Activated T-helper 2 cell treated with anti-CD3 and anti-CD28 coated beads, Interferon-gamma antibody, Interleukin-2, Interleukin-4, amounts not matched to agents 10 μg/mL and 5 μg/mL and 100 μg/mL, durations not matched to agents 14 hours and 24 hours and 36 hours (primary cell): ENCODE measurements around the gene MVB12A. TPM values are rescaled to one million over a fixed set of nuclear protein-coding genes. Genes with fewer than 3 reads are reported as not detected.

Source experiments
- DNase-seq: peaks from one replicate; pipeline ENCODE4 v3.0.0; 2021; ENCODE audit warnings: low spot score
- H3K27ac Mint-ChIP-seq: one replicate; pipeline ENCODE4 v1.8.0; 2021; ENCODE audit warnings: mixed read lengths
- H3K27me3 Mint-ChIP-seq: one replicate; pipeline ENCODE4 v1.8.0; 2021; ENCODE audit warnings: low read depth, mixed read lengths
- H3K36me3 Mint-ChIP-seq: one replicate; pipeline ENCODE4 v1.8.0; 2021; ENCODE audit warnings: low read depth, mixed read lengths
- H3K4me1 Mint-ChIP-seq: one replicate; pipeline ENCODE4 v1.8.0; 2021; ENCODE audit warnings: low read depth, mixed read lengths
- H3K4me3 Mint-ChIP-seq: one replicate; pipeline ENCODE4 v1.8.0; 2021; ENCODE audit warnings: low read depth, mild to moderate bottlenecking, moderate library complexity, mixed read lengths
- H3K9me3 Mint-ChIP-seq: one replicate; pipeline ENCODE4 v1.8.0; 2021; ENCODE audit warnings: mixed read lengths
- intact Hi-C: fragments of 100-400 bp; cut with micrococcal nuclease; formaldehyde crosslinking; loops from one replicate; pipeline ENCODE4 v1.15.1; 2023
- total RNA-seq: library from RNA; stranded (reverse); gene quantifications from 2 replicates; pipeline ENCODE4 v1.2.3, GENCODE V29; 2022

Gene MVB12A
- total RNA-seq = 41.1 and 43.2 TPM in 2 replicates

- H3K27me3 Mint-ChIP-seq = no peaks in the 10 kb centered on the region
- peak within 1 kb of the TSS; percentile 88 for H3K27ac Mint-ChIP-seq
- peaks cover 33% of the 10 kb centered on the region for H3K36me3 Mint-ChIP-seq
- intact Hi-C loops = loop anchor here (1.0 kb wide), 1 partner anchor 15 kb away; the partner anchor contains the start of gene BST2
- peak within 1 kb of the TSS; percentile 90 for H3K4me3 Mint-ChIP-seq
- H3K9me3 Mint-ChIP-seq = no peaks in the 10 kb centered on the region
- H3K4me1 Mint-ChIP-seq = peaks cover 12% of the 10 kb centered on the region
- peak; percentile 94 for DNase-seq
Measured at GRCh38 chr19:17419621-17420474, at the start of gene MVB12A. MVB12A (plus strand) TSS chr19:17420047; CDS start chr19:17420136, 89 bp downstream.

GRCh38 chr19:17376935-17377600, 42.8 kb upstream of the MVB12A start, which contains the start of gene PLVAP:
PLVAP (minus strand) TSS chr19:17377342; CDS start chr19:17377288, 54 bp downstream.
- intact Hi-C loops = no loop called here
- H3K36me3 Mint-ChIP-seq = peaks cover 4% of the 10 kb centered on the region
- peaks cover 4% of the 10 kb centered on the region for H3K9me3 Mint-ChIP-seq
- peaks cover 5% of the 10 kb centered on the region for H3K27me3 Mint-ChIP-seq
- no peak within 1 kb of the TSS for H3K27ac Mint-ChIP-seq
- H3K4me1 Mint-ChIP-seq = no peaks in the 10 kb centered on the region
- no peak within 1 kb of the TSS for H3K4me3 Mint-ChIP-seq
- DNase-seq = no peak

GRCh38 chr19:17378271-17378670, 41.6 kb upstream of the MVB12A start:
- peaks cover 5% of the 10 kb centered on the region for H3K27me3 Mint-ChIP-seq
- H3K36me3 Mint-ChIP-seq = peaks cover 4% of the 10 kb centered on the region
- H3K27ac Mint-ChIP-seq = no peak overlapping the region
- H3K4me3 Mint-ChIP-seq = no peak overlapping the region
- peaks cover 4% of the 10 kb centered on the region for H3K4me1 Mint-ChIP-seq
- intact Hi-C loops = no loop called here
- H3K9me3 Mint-ChIP-seq = peaks cover 4% of the 10 kb centered on the region
- DNase-seq = no peak

- peaks cover 4% of the 10 kb centered on the region for H3K36me3 Mint-ChIP-seq
- no peak for DNase-seq
- H3K4me1 Mint-ChIP-seq = peaks cover 4% of the 10 kb centered on the region
- no peak overlapping the region for H3K4me3 Mint-ChIP-seq
- intact Hi-C loops = no loop called here
- peaks cover 5% of the 10 kb centered on the region for H3K27me3 Mint-ChIP-seq
- peaks cover 4% of the 10 kb centered on the region for H3K9me3 Mint-ChIP-seq
- H3K27ac Mint-ChIP-seq = no peak overlapping the region
Measured at GRCh38 chr19:17379221-17379631, 40.6 kb upstream of the MVB12A start.

GRCh38 chr19:17380426-17381138, 39.3 kb upstream of the MVB12A start:
- Mint-ChIP-seq H3K27ac (no peak overlapping the region), H3K9me3 (peaks cover 4% of the 10 kb centered on the region), H3K4me1 (peaks cover 4% of the 10 kb centered on the region), H3K4me3 (no peak overlapping the region), H3K36me3 (peaks cover 4% of the 10 kb centered on the region), H3K27me3 (peaks cover 5% of the 10 kb centered on the region)
- no peak for DNase-seq
- intact Hi-C loops = no loop called here

- Mint-ChIP-seq H3K27ac (no peak overlapping the region), H3K4me3 (no peak overlapping the region), H3K4me1 (peaks cover 6% of the 10 kb centered on the region), H3K27me3 (peaks cover 17% of the 10 kb centered on the region), H3K36me3 (peaks cover under 1% of the 10 kb centered on the region), H3K9me3 (peaks cover 4% of the 10 kb centered on the region)
- peak; percentile 49 for DNase-seq
- intact Hi-C loops = loop anchor here (1.0 to 2.0 kb wide), 2 partner anchors 40 to 93 kb away; no protein-coding TSS in a partner anchor
Measured at GRCh38 chr19:17385878-17386611, 33.8 kb upstream of the MVB12A start.

GRCh38 chr19:17389288-17389687, 30.6 kb upstream of the MVB12A start:
- Mint-ChIP-seq H3K4me3 (no peak overlapping the region), H3K4me1 (peaks cover 9% of the 10 kb centered on the region), H3K27ac (no peak overlapping the region), H3K27me3 (peaks cover 17% of the 10 kb centered on the region), H3K9me3 (peaks cover 4% of the 10 kb centered on the region), H3K36me3 (no peaks in the 10 kb centered on the region)
- intact Hi-C loops = no loop called here
- DNase-seq = no peak

GRCh38 chr19:17389957-17390664, 29.7 kb upstream of the MVB12A start:
- H3K4me1 Mint-ChIP-seq = peaks cover 12% of the 10 kb centered on the region
- H3K9me3 Mint-ChIP-seq = peaks cover 4% of the 10 kb centered on the region
- H3K36me3 Mint-ChIP-seq = no peaks in the 10 kb centered on the region
- DNase-seq = no peak
- peaks cover 17% of the 10 kb centered on the region for H3K27me3 Mint-ChIP-seq
- peak overlapping the region; percentile 93 for H3K4me3 Mint-ChIP-seq
- intact Hi-C loops = loop anchor here (2.0 kb wide), 1 partner anchor 15 kb away; the partner anchor contains the start of gene BST2
- H3K27ac Mint-ChIP-seq = no peak overlapping the region

GRCh38 chr19:17390665-17391370, 29.0 kb upstream of the MVB12A start:
- H3K4me1 Mint-ChIP-seq = peaks cover 15% of the 10 kb centered on the region
- peaks cover 17% of the 10 kb centered on the region for H3K27me3 Mint-ChIP-seq
- H3K9me3 Mint-ChIP-seq = peaks cover 4% of the 10 kb centered on the region
- intact Hi-C loops = loop anchor here (2.0 kb wide), 1 partner anchor 14 kb away; the partner anchor contains the start of gene BST2
- DNase-seq = peak; percentile 87
- peak overlapping the region; percentile 93 for H3K4me3 Mint-ChIP-seq
- H3K27ac Mint-ChIP-seq = no peak overlapping the region
- H3K36me3 Mint-ChIP-seq = no peaks in the 10 kb centered on the region

- Mint-ChIP-seq H3K9me3 (peaks cover 4% of the 10 kb centered on the region), H3K27me3 (peaks cover 17% of the 10 kb centered on the region), H3K4me3 (peak overlapping the region; percentile 62), H3K4me1 (peaks cover 15% of the 10 kb centered on the region), H3K27ac (no peak overlapping the region), H3K36me3 (no peaks in the 10 kb centered on the region)
- no peak for DNase-seq
- intact Hi-C loops = loop anchor here (2.0 kb wide), 1 partner anchor 13 kb away; the partner anchor contains the start of gene BST2
Measured at GRCh38 chr19:17391371-17392151, 28.3 kb upstream of the MVB12A start.
